HEK293T (cell line): ENCODE results near the gene CNST.

Experiments
- CTCF ChIA-PET: fragments of 350-600 bp; formaldehyde crosslinking; extraction: SDS; loops from one replicate; lab custom pipeline; 2021; ENCODE audit warnings: antibody characterized with exemption, inconsistent platforms; lab: Yijun Ruan, JAX
- POLR2A ChIA-PET: fragments of 350-600 bp; formaldehyde crosslinking; extraction: SDS; loops from one replicate; lab custom pipeline; 2020; ENCODE audit warnings: antibody characterized with exemption, inconsistent platforms; lab: Yijun Ruan, JAX
- DNase-seq: peaks from one replicate; pipeline ENCODE4 v3.0.0; 2012; ENCODE audit warnings: mixed read lengths; ENCODE audit errors: extremely low spot score
- ARNT ChIP-seq: fragments of 450-650 bp; IDR thresholded peaks from 2 replicates; pipeline ENCODE4 v1.6.1; 2017; ENCODE audit warnings: mild to moderate bottlenecking
- BHLHE40 ChIP-seq: fragments of 450-650 bp; IDR thresholded peaks from 2 replicates; pipeline ENCODE4 v1.6.1; 2016; ENCODE audit warnings: mild to moderate bottlenecking, moderate library complexity, borderline replicate concordance
- CTBP1 ChIP-seq: fragments of 450-650 bp; IDR thresholded peaks from 2 replicates; pipeline ENCODE4 v1.6.1; 2016; ENCODE audit warnings: borderline replicate concordance
- ELF4 ChIP-seq: fragments of 450-650 bp; IDR thresholded peaks from 2 replicates; pipeline ENCODE4 v1.6.1; 2017; ENCODE audit warnings: antibody characterized with exemption
- FOXA1 ChIP-seq: fragments of 450-650 bp; IDR thresholded peaks from 2 replicates; pipeline ENCODE4 v1.6.1; 2016; ENCODE audit warnings: mild to moderate bottlenecking
- FOXK2 ChIP-seq: fragments of 450-650 bp; IDR thresholded peaks from 2 replicates; pipeline ENCODE4 v1.6.1; 2016; ENCODE audit warnings: mild to moderate bottlenecking
- FOXM1 ChIP-seq: fragments of 450-650 bp; IDR thresholded peaks from 2 replicates; pipeline ENCODE4 v1.6.1; 2017; ENCODE audit warnings: mild to moderate bottlenecking, borderline replicate concordance
- HDGF ChIP-seq: fragments of 450-650 bp; IDR thresholded peaks from 2 replicates; pipeline ENCODE4 v1.6.1; 2017; ENCODE audit warnings: antibody characterized with exemption, borderline replicate concordance
- L3MBTL2 ChIP-seq: fragments of 450-650 bp; conservative IDR thresholded peaks from 2 replicates; pipeline ENCODE4 v1.6.1; 2016; ENCODE audit warnings: mild to moderate bottlenecking
- LEF1 ChIP-seq: fragments of 450-650 bp; IDR thresholded peaks from 2 replicates; pipeline ENCODE4 v1.6.1; 2017; ENCODE audit warnings: mild to moderate bottlenecking, borderline replicate concordance
- NFRKB ChIP-seq: fragments of 450-650 bp; IDR thresholded peaks from 2 replicates; pipeline ENCODE4 v1.6.1; 2016; ENCODE audit warnings: mild to moderate bottlenecking, moderate library complexity
- PKNOX1 ChIP-seq: fragments of 450-650 bp; IDR thresholded peaks from 2 replicates; pipeline ENCODE4 v1.6.1; 2016
- SP1 ChIP-seq: fragments of 450-650 bp; IDR thresholded peaks from 2 replicates; pipeline ENCODE4 v1.6.1; 2017
- SUZ12 ChIP-seq: fragments of 450-650 bp; IDR thresholded peaks from 2 replicates; pipeline ENCODE4 v1.6.1; 2016; ENCODE audit warnings: mild to moderate bottlenecking
- TARDBP ChIP-seq: fragments of 450-650 bp; IDR thresholded peaks from 2 replicates; pipeline ENCODE4 v1.6.1; 2016
- ZNF384 ChIP-seq: fragments of 450-650 bp; IDR thresholded peaks from 2 replicates; pipeline ENCODE4 v1.6.1; 2016

The CNST gene

GRCh38 chr1:246609632-246610031 is 43.4 kb downstream of the CNST start:
- CTCF ChIA-PET = no interaction called here
- TF ChIP-seq TARDBP (no peak), FOXM1 (no peak), PKNOX1 (no peak), SUZ12 (no peak), FOXA1 (no peak), ELF4 (no peak), CTBP1 (no peak), ZNF384 (no peak), NFRKB (no peak), BHLHE40 (no peak), ARNT (no peak), SP1 (no peak), L3MBTL2 (no peak), HDGF (no peak), FOXK2 (no peak), LEF1 (no peak)
- POLR2A ChIA-PET = no interaction called here
- no peak for DNase-seq

DNA sequence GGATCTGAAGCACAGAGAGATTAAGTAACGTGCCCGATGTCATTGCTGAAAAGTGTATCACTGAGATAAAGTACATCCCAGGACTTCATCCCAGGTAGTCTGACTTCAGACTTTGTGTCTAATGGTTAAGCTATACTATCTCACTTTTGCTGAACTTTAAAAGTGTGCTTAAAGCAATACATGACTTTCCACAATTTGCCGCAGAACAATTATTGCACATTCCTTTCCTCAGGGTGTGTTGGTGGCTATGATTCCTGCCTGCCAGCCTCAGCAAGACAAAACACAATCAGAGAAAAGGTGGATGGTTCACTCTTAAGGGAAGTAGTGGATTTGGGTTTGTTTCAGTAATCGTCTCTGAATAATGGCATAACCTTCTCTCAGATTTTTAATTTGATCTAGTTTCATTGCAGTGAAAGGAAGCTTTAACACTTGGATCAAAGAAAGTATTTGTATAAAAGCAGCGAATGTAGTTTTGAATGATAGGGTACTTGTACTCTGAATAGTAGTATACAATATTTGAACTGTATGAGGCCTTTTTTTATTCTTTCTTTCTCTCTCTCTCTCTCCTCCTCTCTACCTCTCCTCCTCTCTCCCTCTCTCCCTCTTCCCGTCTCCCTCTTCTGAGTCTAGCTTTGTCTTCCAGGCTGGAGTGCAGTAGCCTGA is 47.0 kb downstream of the CNST start:
- CTCF ChIA-PET = no interaction called here
- TF ChIP-seq ELF4 (no peak), ZNF384 (no peak), BHLHE40 (no peak), TARDBP (no peak), CTBP1 (no peak), L3MBTL2 (no peak), SUZ12 (no peak), FOXM1 (no peak), SP1 (no peak), PKNOX1 (no peak), NFRKB (no peak), LEF1 (no peak), FOXK2 (no peak), FOXA1 (no peak), HDGF (no peak)
- POLR2A ChIA-PET = no interaction called here
- no peak for DNase-seq

DNA sequence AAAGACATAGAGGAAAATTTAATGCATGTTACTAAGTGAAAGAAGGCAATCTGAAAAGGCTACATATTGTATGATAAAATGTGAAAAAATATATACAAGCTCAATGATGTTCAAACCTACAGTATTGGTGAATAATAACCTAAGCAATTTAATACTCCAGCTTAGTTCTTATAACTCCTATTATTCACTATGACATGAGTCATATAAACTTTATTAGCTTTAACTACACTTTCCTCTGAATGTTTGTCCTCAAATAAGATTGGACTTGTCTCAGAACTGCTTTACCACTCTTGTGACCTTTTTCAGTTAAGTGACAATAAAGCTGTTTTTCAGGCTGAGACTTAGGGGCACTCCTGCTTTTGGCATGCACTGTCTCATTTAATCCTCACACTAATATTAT is 50.9 kb downstream of the CNST start:
- TF ChIP-seq FOXK2 (no peak), LEF1 (no peak), FOXM1 (no peak), L3MBTL2 (no peak), CTBP1 (no peak), NFRKB (no peak)
- CTCF ChIA-PET = no interaction called here
- no peak for DNase-seq
- POLR2A ChIA-PET = no interaction called here

- ChIA-PET POLR2A (no interaction called here), CTCF (no interaction called here)
- no peak for TF ChIP-seq NFRKB
- no peak for TF ChIP-seq LEF1
- TF ChIP-seq TARDBP = no peak
- no peak for TF ChIP-seq PKNOX1
- no peak for TF ChIP-seq ARNT
- no peak for TF ChIP-seq BHLHE40
- TF ChIP-seq L3MBTL2 = no peak
- TF ChIP-seq ZNF384 = no peak
- no peak for TF ChIP-seq FOXK2
- TF ChIP-seq ELF4 = no peak
- no peak for TF ChIP-seq HDGF
- TF ChIP-seq FOXA1 = no peak
- TF ChIP-seq FOXM1 = no peak
- TF ChIP-seq CTBP1 = no peak
- DNase-seq = no peak
These were observed 51.5 kb downstream of the CNST start for GRCh38 chr1:246617768-246618167.

GRCh38 chr1:246618240-246618808 is 52.1 kb downstream of the CNST start:
- no peak for DNase-seq
- POLR2A ChIA-PET = no interaction called here
- CTCF ChIA-PET = no interaction called here
- TF ChIP-seq NFRKB = no peak
- no peak for TF ChIP-seq SUZ12
- no peak for TF ChIP-seq FOXM1
- TF ChIP-seq BHLHE40 = no peak
- no peak for TF ChIP-seq LEF1
- TF ChIP-seq ARNT = no peak
- TF ChIP-seq ZNF384 = no peak
- TF ChIP-seq FOXK2 = no peak
- no peak for TF ChIP-seq TARDBP
- no peak for TF ChIP-seq L3MBTL2
- TF ChIP-seq ELF4 = no peak
- TF ChIP-seq CTBP1 = no peak
- no peak for TF ChIP-seq SP1
- no peak for TF ChIP-seq HDGF
- TF ChIP-seq FOXA1 = no peak
- TF ChIP-seq PKNOX1 = no peak
